AG04450 (cell line): ENCODE data around the gene KRTAP5-4. TPM values are rescaled to one million over a fixed set of nuclear protein-coding genes. Genes with fewer than 3 reads are reported as not detected.

Experiments used
- CTCF ChIA-PET: fragments of 300-600, 350-600 bp; formaldehyde crosslinking; extraction: SDS; loops from one replicate; lab custom pipeline; 2022; ENCODE audit warnings: antibody characterized with exemption, inconsistent platforms; lab: Charles Lee
- POLR2A ChIA-PET: fragments of 350-600 bp; formaldehyde crosslinking; extraction: SDS; loops from one replicate; lab custom pipeline; 2021; ENCODE audit warnings: antibody characterized with exemption, inconsistent platforms; lab: Yijun Ruan, JAX
- DNase-seq: peaks from one replicate; pipeline ENCODE4 v3.0.0-alpha.2; 2011; ENCODE audit warnings: low read depth, low spot score
- H3K27ac ChIP-seq: one replicate; pipeline ENCODE4 v1.5.1; 2012; ENCODE audit warnings: low read depth, low read length, control low read depth
- H3K27me3 ChIP-seq: one replicate; pipeline ENCODE4 v1.6.0; 2012; ENCODE audit warnings: low read length; ENCODE audit not compliant: control insufficient read depth, insufficient read depth
- H3K4me3 ChIP-seq: 2 replicates; pipeline ENCODE4 v1.5.1; 2011; ENCODE audit warnings: mild to moderate bottlenecking, low read depth, low read length, control low read depth
- H3K9me3 ChIP-seq: 2 replicates; pipeline ENCODE4 v1.5.1; 2012; ENCODE audit warnings: low read length; ENCODE audit not compliant: control insufficient read depth, insufficient read depth
- CTCF ChIP-seq: IDR thresholded peaks from 2 replicates; pipeline ENCODE4 v1.5.1; 2011; ENCODE audit warnings: low read depth, low read length, control low read depth, inconsistent platforms
- polyA plus RNA-seq: library from polyadenylated mRNA; depleted of rRNA; stranded (reverse); fragments of >200 nt; gene quantifications from 2 replicates; pipeline ENCODE4 v1.2.3, GENCODE V29; 2011

KRTAP5-4 gene
- polyA plus RNA-seq, 1 experiment = not detected

GRCh38 chr11:1638344-1638743 is 16.4 kb upstream of the KRTAP5-4 start:
- no peak for DNase-seq
- Histone ChIP-seq H3K4me3 (no peak overlapping the region), H3K9me3 (no peaks in the 10 kb centered on the region), H3K27me3 (peaks cover 31% of the 10 kb centered on the region), H3K27ac (no peak overlapping the region)
- POLR2A ChIA-PET = no interaction called here
- TF ChIP-seq CTCF = no peak
- CTCF ChIA-PET = interaction anchor here (0.8 to 3.4 kb wide), 5 partner anchors 11 to 513 kb away, joined by 3 to 43 read pairs (median 4); no protein-coding TSS in a partner anchor

- no peak for DNase-seq
- peaks cover 28% of the 10 kb centered on the region for H3K27me3 ChIP-seq
- H3K27ac ChIP-seq = no peak overlapping the region
- CTCF ChIA-PET = interaction anchor here (1.1 to 3.4 kb wide), 4 partner anchors 14 to 514 kb away, joined by 3 to 43 read pairs (median 4); no protein-coding TSS in a partner anchor
- no peak for TF ChIP-seq CTCF
- POLR2A ChIA-PET = no interaction called here
- H3K4me3 ChIP-seq = no peak overlapping the region
- no peaks in the 10 kb centered on the region for H3K9me3 ChIP-seq
Observed at GRCh38 chr11:1637628-1638027, 15.7 kb upstream of the KRTAP5-4 start.

GRCh38 chr11:1636291-1636950 is 14.5 kb upstream of the KRTAP5-4 start:
- POLR2A ChIA-PET = no interaction called here
- Histone ChIP-seq H3K27me3 (peaks cover 36% of the 10 kb centered on the region), H3K27ac (no peak overlapping the region), H3K9me3 (no peaks in the 10 kb centered on the region), H3K4me3 (no peak overlapping the region)
- CTCF ChIA-PET = no interaction called here
- no peak for TF ChIP-seq CTCF
- DNase-seq = no peak

- no peaks in the 10 kb centered on the region for H3K9me3 ChIP-seq
- ChIA-PET CTCF (no interaction called here), POLR2A (no interaction called here)
- peaks cover 34% of the 10 kb centered on the region for H3K27me3 ChIP-seq
- no peak overlapping the region for H3K4me3 ChIP-seq
- DNase-seq = no peak
- no peak overlapping the region for H3K27ac ChIP-seq
- TF ChIP-seq CTCF = no peak
Observed at GRCh38 chr11:1633864-1634263, 11.9 kb upstream of the KRTAP5-4 start.

GRCh38 chr11:1632053-1632714 is 10.2 kb upstream of the KRTAP5-4 start:
- Histone ChIP-seq H3K9me3 (no peaks in the 10 kb centered on the region), H3K27me3 (peaks cover 41% of the 10 kb centered on the region), H3K4me3 (no peak overlapping the region), H3K27ac (no peak overlapping the region)
- ChIA-PET CTCF (interaction anchor here (0.7 to 1.7 kb wide), 4 partner anchors 9 to 37 kb away, joined by 4 to 7 read pairs (median 5); no protein-coding TSS in a partner anchor), POLR2A (no interaction called here)
- DNase-seq = no peak
- TF ChIP-seq CTCF = no peak
